Brain microvascular endothelial cell (primary cell): ENCODE measurements around the gene SMG6.
"Not testable (repeated sequence)": the region's sequence is repeated elsewhere in the genome, so short reads cannot be mapped to it uniquely, and the experiment has no call there.

Source experiments
- DNase-seq: peaks from one replicate; pipeline ENCODE4 v3.0.0-alpha.2; 2020
- H3K27ac ChIP-seq: fragments of 250-450 bp; sonication (Bioruptor Pico); 2 replicates; pipeline ENCODE4 v1.5.1; 2020; ENCODE audit warnings: mild to moderate bottlenecking, moderate library complexity
- H3K27me3 ChIP-seq: fragments of 250-450 bp; sonication (Bioruptor Pico); replicated peaks from 2 replicates; pipeline ENCODE4 v1.5.1; 2020; ENCODE audit warnings: mild to moderate bottlenecking
- H3K36me3 ChIP-seq: fragments of 250-450 bp; sonication (Bioruptor Pico); replicated peaks from 2 replicates; pipeline ENCODE4 v1.5.1; 2020; ENCODE audit warnings: mild to moderate bottlenecking
- H3K4me3 ChIP-seq: 2 replicates; pipeline ENCODE4 v1.5.1; 2011; ENCODE audit warnings: low read depth, mild to moderate bottlenecking, control low read depth, low read length, moderate library complexity
- in situ Hi-C: cut with HindIII; loops from 2 replicates; pipeline ENCODE4 v1.10.0; 2017; ENCODE audit warnings: low sequenced_read_pairs, low pct_ligation_motif_present
- TF ChIP-seq, protein P1 (sequence below): IDR thresholded peaks from 2 replicates; pipeline ENCODE4 v1.5.1; 2011; ENCODE audit warnings: low read depth, mild to moderate bottlenecking, moderate library complexity, low read length, control low read depth, inconsistent platforms; ENCODE audit errors: missing control alignments

The SMG6 gene

DNA sequence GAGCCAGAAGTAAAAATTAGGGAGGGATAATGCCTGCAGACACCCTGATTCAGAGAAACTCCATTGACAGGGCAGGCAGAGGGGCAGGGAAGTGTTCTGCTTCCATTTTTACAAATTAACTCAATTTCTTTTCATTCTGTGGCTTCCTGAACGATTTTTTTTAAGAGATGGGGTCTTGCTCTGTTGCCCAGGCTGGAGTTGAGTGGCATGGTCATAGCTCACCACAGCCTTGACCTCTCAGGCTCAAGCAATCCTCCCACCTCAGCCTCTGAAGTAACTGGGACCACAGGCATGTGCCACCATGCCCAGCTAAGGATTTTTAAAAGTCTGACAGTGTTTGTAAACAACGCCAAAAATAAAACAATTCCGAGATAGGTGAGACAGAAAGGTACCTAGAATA is 99.8 kb downstream of the SMG6 start:
- H3K4me3 ChIP-seq: no peak overlapping the region
- H3K36me3 ChIP-seq: peaks cover 3% of the 10 kb centered on the region
- in situ Hi-C loops: no loop called here
- TF ChIP-seq, protein P1, sequence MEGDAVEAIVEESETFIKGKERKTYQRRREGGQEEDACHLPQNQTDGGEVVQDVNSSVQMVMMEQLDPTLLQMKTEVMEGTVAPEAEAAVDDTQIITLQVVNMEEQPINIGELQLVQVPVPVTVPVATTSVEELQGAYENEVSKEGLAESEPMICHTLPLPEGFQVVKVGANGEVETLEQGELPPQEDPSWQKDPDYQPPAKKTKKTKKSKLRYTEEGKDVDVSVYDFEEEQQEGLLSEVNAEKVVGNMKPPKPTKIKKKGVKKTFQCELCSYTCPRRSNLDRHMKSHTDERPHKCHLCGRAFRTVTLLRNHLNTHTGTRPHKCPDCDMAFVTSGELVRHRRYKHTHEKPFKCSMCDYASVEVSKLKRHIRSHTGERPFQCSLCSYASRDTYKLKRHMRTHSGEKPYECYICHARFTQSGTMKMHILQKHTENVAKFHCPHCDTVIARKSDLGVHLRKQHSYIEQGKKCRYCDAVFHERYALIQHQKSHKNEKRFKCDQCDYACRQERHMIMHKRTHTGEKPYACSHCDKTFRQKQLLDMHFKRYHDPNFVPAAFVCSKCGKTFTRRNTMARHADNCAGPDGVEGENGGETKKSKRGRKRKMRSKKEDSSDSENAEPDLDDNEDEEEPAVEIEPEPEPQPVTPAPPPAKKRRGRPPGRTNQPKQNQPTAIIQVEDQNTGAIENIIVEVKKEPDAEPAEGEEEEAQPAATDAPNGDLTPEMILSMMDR: no peak
- no peak for DNase-seq
- H3K27me3 ChIP-seq: no peaks in the 10 kb centered on the region
- H3K27ac ChIP-seq: no peak overlapping the region

DNA sequence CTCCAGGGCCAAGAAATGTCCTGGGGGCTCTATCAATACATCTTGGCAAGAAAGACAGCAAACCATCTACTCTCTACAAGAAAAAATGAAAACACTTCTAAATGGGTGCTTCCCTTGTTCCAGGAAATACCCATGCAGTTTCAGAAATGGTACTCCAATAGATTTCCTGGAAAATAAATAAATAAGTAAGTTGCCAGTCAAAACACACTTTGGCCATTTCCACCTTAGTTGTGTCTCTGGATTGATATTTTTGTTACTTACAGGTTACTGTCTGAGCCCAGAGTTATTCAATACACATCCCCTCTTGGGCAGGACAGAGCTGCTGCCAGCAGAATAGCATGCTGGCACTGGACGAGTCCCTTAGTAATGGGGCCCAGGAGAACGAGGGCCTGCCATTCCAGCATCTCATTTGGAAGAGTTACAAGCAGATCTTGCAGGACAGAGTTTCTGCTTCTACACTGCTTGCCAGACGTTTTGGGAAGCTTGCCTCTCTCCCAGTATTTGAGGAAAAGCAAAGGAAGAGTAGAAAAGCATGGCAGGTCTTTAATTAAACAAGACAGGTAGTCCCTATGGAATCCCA is 100.5 kb downstream of the SMG6 start:
- H3K27ac ChIP-seq: no peak overlapping the region

DNA sequence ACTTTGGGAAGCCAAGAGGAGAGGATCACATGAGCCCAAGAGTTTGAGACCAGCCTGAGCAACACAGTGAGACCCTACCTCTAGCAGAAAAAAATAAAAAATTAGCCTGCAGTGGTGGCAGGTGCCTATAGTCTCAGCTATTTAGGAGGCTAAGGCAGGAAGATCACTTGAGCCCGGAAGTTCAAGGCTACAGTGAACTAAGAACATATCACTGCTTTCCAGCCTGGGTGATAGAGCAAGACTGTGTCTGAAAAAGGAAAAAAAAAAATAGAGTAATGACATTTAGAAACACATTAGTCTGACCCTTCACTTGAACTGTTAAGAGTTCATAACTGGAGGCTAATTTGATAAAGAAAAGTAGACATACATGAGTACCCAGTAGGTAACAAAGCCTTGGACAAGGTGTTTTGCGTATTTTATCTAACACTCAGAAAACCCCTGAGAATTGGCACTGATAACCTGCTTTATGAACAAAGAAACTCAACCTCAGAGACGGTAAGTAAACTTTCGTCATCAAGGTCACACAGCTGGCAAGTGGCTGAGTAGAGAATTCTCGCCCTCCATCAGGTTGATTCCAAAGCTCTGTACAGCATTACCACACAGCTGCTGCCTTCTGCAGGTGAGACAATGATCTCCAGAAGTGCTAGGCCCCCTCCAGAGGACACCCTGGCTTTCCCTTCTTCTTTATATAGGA is 101.1 kb downstream of the SMG6 start:
- no peak for DNase-seq
- no peak overlapping the region for H3K4me3 ChIP-seq
- H3K36me3 ChIP-seq: peaks cover 3% of the 10 kb centered on the region
- H3K27me3 ChIP-seq: no peaks in the 10 kb centered on the region
- no peak overlapping the region for H3K27ac ChIP-seq
- TF ChIP-seq, protein P1: no peak
- in situ Hi-C loops: no loop called here

More for the DNA sequence above, 100.5 kb downstream of the SMG6 start:
- TF ChIP-seq, protein P1: no peak
- in situ Hi-C loops: no loop called here
- no peaks in the 10 kb centered on the region for H3K27me3 ChIP-seq
- no peak for DNase-seq
- no peak overlapping the region for H3K4me3 ChIP-seq
- H3K36me3 ChIP-seq: peaks cover 3% of the 10 kb centered on the region

DNA sequence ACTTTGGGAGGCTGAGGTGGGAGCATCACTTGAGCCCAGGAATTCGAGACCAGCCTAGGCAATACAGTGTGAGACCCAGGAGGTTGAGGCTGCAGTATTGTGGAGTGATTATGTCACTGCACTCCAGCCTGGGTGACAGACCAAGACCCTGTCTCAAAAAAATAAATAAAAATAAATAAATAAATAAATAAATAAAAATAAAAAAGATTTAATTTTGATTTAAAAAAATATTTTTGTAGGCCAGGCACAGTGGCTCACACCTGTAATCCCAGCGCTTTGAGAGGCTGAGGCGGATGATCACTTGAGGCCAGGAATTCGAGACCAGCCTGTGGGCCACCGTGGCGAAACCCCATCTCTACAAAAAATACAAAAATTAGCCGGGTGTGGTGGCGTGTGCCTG is 104.2 kb downstream of the SMG6 start:
- H3K4me3 ChIP-seq, H3K27me3 ChIP-seq, H3K36me3 ChIP-seq, DNase-seq, in situ Hi-C loops: not testable (repeated sequence)
- H3K27ac ChIP-seq: peak overlapping the region; percentile 84

DNA sequence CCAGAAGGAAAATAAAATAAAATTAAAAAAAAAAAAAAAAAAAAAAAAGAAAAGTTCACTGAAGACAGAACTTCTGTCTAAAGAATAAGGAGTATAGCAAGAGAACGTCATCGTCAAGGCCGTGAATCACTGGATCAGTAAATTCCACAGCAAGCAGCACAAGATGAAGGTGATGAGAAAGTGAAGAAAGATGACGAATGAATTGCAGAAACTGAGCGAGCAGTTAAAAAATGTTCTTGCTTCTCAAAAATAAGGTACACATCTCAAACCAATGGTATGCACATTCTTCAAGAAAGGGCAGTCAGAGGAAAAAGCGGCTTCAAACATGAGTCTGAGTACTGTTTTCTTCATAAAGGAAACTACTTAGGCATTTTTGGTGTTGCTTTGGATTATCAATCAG is 104.7 kb downstream of the SMG6 start:
- Histone ChIP-seq H3K4me3 (no peak overlapping the region), H3K36me3 (peaks cover 4% of the 10 kb centered on the region), H3K27ac (peak overlapping the region; percentile 84), H3K27me3 (no peaks in the 10 kb centered on the region)
- DNase-seq: peak; percentile 78
- in situ Hi-C loops: no loop called here
- TF ChIP-seq, protein P1: no peak

DNA sequence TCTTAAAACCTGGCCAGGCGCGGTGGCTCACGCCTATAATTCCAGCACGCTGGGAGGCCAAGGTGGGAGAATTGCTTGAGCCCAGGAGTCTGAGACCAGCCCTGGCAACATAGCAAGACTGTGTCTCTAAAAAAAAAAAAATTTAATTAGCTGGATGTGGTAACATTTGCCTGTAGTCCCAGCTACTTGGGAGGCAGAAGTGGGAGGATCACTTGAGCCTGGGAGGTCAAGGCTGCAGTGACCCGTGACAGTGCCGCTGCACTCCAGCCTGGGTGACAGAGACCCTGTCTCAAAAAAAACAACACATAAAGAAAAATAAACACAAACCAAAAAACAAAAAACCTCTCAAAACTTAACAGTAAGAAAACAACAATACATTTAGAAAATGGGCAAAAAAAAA is 106.3 kb downstream of the SMG6 start:
- no peak for DNase-seq
- in situ Hi-C loops: no loop called here

More for the DNA sequence above, 106.3 kb downstream of the SMG6 start:
- TF ChIP-seq, protein P1: no peak
- Histone ChIP-seq H3K4me3 (no peak overlapping the region), H3K27me3 (no peaks in the 10 kb centered on the region), H3K36me3 (peaks cover 7% of the 10 kb centered on the region), H3K27ac (no peak overlapping the region)
